Right lobe of liver (tissue), 6 donors: ENCODE results near the gene TLE4. TPM values are rescaled to one million over a fixed set of nuclear protein-coding genes. Genes with fewer than 3 reads are reported as not detected.

Experiments
- ATAC-seq, 4 donors: fragments of 200-7000 bp; cut with Tn5 transposase; one replicate each; pipeline ENCODE4 v1.9.1; 2020; ENCODE audit warnings: mild to moderate bottlenecking in 4 of 4, moderate library complexity in 4 of 4
- DNase-seq, 3 donors: peaks; one replicate each; pipeline ENCODE4 v3.0.0-alpha.2; 2020
- H3K27ac ChIP-seq, 3 donors: fragments of 200-600 bp; one replicate each; pipeline ENCODE4 v1.8.0; 2022
- H3K27me3 ChIP-seq, 2 donors: fragments of 200-600 bp; one replicate each; pipeline ENCODE4 v1.8.0; 2022
- H3K36me3 ChIP-seq, 4 donors: fragments of 200-600 bp; sonication (generic) in 1 of 4; one replicate each; pipeline versions ENCODE4 v1.5.1 to v1.8.0; 2017 to 2022; ENCODE audit warnings: control low read depth in 1 of 4
- H3K4me1 ChIP-seq, 4 donors: fragments of 200-600 bp; sonication (generic) in 1 of 4; one replicate each; pipeline versions ENCODE4 v1.5.1 to v1.8.0; 2017 to 2022; ENCODE audit warnings: control low read depth in 1 of 4
- H3K4me3 ChIP-seq, 3 donors: fragments of 200-600 bp; one replicate each; pipeline ENCODE4 v1.8.0; 2022
- H3K9me3 ChIP-seq, 4 donors: fragments of 200-600 bp; sonication (generic) in 1 of 4; one replicate each; pipeline versions ENCODE4 v1.5.1 to v1.8.0; 2017 to 2022; ENCODE audit warnings: control low read depth in 1 of 4
- POLR2A ChIP-seq: fragments of 450-650 bp; IDR thresholded peaks from one replicate; pipeline ENCODE4 v1.6.1; 2017; ENCODE audit warnings: antibody characterized with exemption, mild to moderate bottlenecking
- WGBS: methylation state at CpG from one replicate; pipeline ENCODE4 v1.1.6; 2018; ENCODE audit warnings: low coverage, low lambda C conversion rate; ENCODE audit not compliant: insufficient coverage; ENCODE audit errors: missing lambda C conversion rate; 5-methylcytosine and 5-hydroxymethylcytosine counted together
- intact Hi-C, 2 donors: fragments of 100-400 bp; cut with DNase I; formaldehyde crosslinking; loops; one replicate each; pipeline versions ENCODE4 v1.11.2 to v1.14.1; 2022
- total RNA-seq, 6 experiments: library from RNA; depleted of rRNA in 2 of 6; stranded (reverse); fragments of >200 nt in 2 of 6; fragmentation: NEBNext Ultra II Directional in 3 of 6; extraction: Animal tissue kit (Norgen Biotek cat#: 25700) in 3 of 6; gene quantifications; one replicate each; pipeline versions ENCODE4 v1.1.0 to v1.2.4, GENCODE V29; 2016 to 2023
- TF ChIP-seq, protein P1 (sequence below), 4 donors: fragments of 200-600 bp in 3 of 4; fragments of 450-650 bp in 1 of 4; IDR thresholded peaks; one replicate each; pipeline versions ENCODE4 v1.5.1 to v1.8.0; 2016 to 2022; ENCODE audit warnings: antibody characterized with exemption in 4 of 4, mild to moderate bottlenecking in 2 of 4
- donor health status: DM: no; HTN: yes; CAD: no.
- donor health status: DM: no; HTN: no; CAD: no.
- donor health status: DM: no; HTN: no; CAD: no.
- donor health status: DM: no; HTN: yes; CAD: no.
- donor health status: DM: no; HTN: yes; CAD: no.

Gene TLE4
- total RNA-seq, 6 experiments from 2014 or later = 2.9 to 8.3 (median 5.7) TPM

DNA sequence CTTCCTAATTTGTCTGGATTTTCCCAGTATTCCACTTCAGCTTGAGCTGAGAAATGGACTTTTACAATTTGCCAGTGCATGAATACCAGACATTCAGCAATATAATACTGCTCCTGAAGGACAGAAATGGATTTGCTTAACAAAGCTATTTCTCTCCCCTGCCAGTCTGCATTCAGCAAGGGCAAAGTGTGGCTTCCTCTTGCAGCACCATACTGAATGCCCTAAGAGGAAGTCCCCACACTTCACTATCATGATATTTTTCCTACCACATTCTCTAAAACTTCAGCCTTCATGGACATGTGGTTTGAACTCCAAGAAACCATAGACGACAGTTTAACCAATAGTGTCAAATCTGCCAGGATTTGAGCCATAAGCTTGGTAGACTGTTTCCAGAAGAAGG lies 19.8 kb upstream of the TLE4 start:
- no peak overlapping the region for H3K27ac ChIP-seq
- TF ChIP-seq, protein P1, sequence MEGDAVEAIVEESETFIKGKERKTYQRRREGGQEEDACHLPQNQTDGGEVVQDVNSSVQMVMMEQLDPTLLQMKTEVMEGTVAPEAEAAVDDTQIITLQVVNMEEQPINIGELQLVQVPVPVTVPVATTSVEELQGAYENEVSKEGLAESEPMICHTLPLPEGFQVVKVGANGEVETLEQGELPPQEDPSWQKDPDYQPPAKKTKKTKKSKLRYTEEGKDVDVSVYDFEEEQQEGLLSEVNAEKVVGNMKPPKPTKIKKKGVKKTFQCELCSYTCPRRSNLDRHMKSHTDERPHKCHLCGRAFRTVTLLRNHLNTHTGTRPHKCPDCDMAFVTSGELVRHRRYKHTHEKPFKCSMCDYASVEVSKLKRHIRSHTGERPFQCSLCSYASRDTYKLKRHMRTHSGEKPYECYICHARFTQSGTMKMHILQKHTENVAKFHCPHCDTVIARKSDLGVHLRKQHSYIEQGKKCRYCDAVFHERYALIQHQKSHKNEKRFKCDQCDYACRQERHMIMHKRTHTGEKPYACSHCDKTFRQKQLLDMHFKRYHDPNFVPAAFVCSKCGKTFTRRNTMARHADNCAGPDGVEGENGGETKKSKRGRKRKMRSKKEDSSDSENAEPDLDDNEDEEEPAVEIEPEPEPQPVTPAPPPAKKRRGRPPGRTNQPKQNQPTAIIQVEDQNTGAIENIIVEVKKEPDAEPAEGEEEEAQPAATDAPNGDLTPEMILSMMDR (IDR thresholded peaks at IDR 0.05) = no peak
- TF ChIP-seq POLR2A = no peak
- H3K4me3 ChIP-seq = no peak overlapping the region
- no peaks in the 10 kb centered on the region for H3K9me3 ChIP-seq
- ATAC-seq (peak in 1 of 4 donors; percentile 30), DNase-seq (no peak)
- no peaks in the 10 kb centered on the region for H3K4me1 ChIP-seq
- intact Hi-C loops = no loop called here
- no peaks in the 10 kb centered on the region for H3K36me3 ChIP-seq
- no peaks in the 10 kb centered on the region for H3K27me3 ChIP-seq
- WGBS = 50% methylated on average over 1 of the region's 1 CpG

DNA sequence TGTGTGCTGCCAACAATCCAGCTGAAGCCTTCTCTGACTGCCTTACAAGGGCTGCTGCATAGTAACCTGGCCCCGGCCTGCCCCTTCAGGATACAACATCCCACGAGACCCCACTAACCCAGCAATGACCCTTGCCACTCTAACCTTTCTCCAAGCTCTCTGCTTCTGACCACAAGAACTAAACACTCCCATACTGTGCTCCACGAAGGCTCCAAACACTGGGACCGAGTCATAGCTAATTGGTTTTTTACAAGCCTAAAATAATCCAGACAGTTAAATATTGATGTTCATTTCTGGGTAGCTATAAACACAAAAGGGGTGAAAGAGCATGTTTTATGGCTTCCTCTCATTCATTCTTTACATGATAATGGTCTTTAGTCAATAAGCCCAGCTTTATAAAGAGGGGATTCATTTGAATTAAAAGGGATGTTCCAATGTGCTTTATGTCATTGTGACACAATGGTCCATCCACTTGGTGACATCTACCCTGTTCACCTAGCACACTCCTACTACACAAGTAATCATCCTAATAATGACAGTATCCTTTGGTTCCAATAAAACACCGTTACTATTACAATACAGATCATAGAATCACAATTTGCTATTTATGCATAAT lies 16.2 kb upstream of the TLE4 start:
- TF ChIP-seq POLR2A = no peak
- TF ChIP-seq, protein P1 (IDR thresholded peaks at IDR 0.05) = no peak
- ATAC-seq (no peak), DNase-seq (no peak)
- no peak overlapping the region for H3K4me3 ChIP-seq
- H3K4me1 ChIP-seq = no peaks in the 10 kb centered on the region
- intact Hi-C loops = no loop called here
- H3K27me3 ChIP-seq = no peaks in the 10 kb centered on the region
- 63% methylated on average over 3 of the region's 5 CpGs for WGBS
- no peaks in the 10 kb centered on the region for H3K36me3 ChIP-seq
- no peak overlapping the region for H3K27ac ChIP-seq
- H3K9me3 ChIP-seq = no peaks in the 10 kb centered on the region

DNA sequence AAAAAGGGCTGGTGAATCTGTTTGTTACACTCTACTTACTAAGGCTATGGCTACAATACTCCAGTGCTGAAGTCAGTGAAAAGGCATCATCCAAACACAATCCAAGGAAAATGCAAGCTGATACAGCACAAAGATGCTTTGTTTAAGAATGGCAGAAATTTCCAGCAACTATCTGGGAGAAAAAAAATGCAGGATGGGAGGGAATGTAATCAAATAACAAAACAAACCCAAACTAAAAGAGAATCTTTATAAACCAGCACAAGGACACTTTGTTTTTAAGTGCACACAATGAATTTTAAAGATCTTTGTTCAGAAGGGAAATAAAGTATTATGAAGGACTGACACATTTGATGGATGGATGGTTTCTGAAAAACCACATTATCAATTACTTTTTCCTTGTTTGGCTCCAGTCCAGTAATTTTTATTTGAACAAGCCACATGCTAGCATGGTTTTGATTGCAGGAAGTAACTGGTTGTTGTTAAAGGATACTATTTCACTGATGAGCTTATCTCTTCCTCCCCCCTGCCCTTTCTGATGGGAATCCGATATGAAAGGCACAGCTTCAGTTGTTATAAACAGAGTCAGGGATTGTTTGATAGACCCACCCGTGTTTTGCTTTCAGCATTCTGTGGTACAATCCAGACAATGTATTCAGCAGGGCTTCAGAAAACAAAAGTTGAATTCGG lies 12.1 kb upstream of the TLE4 start:
- no peaks in the 10 kb centered on the region for H3K4me1 ChIP-seq
- intact Hi-C loops = no loop called here
- no peaks in the 10 kb centered on the region for H3K9me3 ChIP-seq
- no peak overlapping the region for H3K4me3 ChIP-seq
- TF ChIP-seq POLR2A = no peak
- TF ChIP-seq, protein P1 (IDR thresholded peaks at IDR 0.05) = no peak
- 29% methylated on average over 3 of the region's 3 CpGs for WGBS
- H3K27me3 ChIP-seq = no peaks in the 10 kb centered on the region
- ATAC-seq (no peak), DNase-seq (no peak)
- no peaks in the 10 kb centered on the region for H3K36me3 ChIP-seq
- H3K27ac ChIP-seq = no peak overlapping the region

DNA sequence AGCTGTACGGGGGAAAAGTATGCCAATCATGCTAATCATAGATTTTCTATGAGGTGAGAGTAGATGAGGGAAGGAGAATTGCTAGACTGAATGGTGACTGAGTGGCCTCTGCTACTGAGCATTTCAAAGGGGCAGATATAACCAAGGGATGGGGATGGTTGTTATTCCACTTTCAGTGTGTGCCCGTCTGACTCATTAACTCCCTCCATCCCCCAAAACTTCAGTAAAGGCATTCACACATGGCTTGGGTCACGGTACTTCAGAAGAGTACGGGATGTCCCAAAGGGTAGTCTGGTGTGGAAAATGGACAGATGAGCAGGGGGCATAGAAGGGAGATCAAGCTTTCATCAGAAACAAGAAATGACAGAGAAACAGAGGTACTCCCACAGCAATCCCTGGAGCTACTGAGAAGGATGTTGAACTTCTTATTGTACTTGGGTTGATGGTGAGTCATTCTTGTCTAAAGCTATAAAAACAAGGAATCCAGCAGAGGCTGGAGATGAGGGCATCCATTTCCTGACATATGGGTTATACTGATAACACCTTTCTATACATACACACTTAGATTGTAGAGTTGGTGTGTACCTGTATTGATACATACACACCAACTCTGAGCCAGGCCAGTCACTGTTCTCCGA lies 8.9 kb upstream of the TLE4 start:
- WGBS = 80% methylated on average over 3 of the region's 5 CpGs
- TF ChIP-seq POLR2A = no peak
- TF ChIP-seq, protein P1 (IDR thresholded peaks at IDR 0.05) = no peak
- no peak for DNase-seq
- intact Hi-C loops = no loop called here
- Histone ChIP-seq H3K4me1 (no peaks in the 10 kb centered on the region), H3K36me3 (no peaks in the 10 kb centered on the region), H3K27me3 (no peaks in the 10 kb centered on the region), H3K9me3 (no peaks in the 10 kb centered on the region), H3K27ac (no peak overlapping the region), H3K4me3 (no peak overlapping the region)
- ATAC-seq = no peak
